Measurements from ENCODE around the gene CXCR3. TPM values are rescaled to one million over a fixed set of nuclear protein-coding genes. Genes with fewer than 3 reads are reported as not detected.

CXCR3 gene
- total RNA-seq, 1 donor from 2014 or later: not detected

- Mint-ChIP-seq H3K4me3 (ENCODE audit: low read depth) (no peak overlapping the region), H3K4me1 (ENCODE audit: low read depth) (no peaks in the 10 kb centered on the region), H3K27me3 (no peaks in the 10 kb centered on the region), H3K9me3 (ENCODE audit: low read depth) (peaks cover 11% of the 10 kb centered on the region), H3K27ac (no peak overlapping the region), H3K36me3 (ENCODE audit: insufficient read depth) (no peaks in the 10 kb centered on the region)
- DNase-seq (ENCODE audit: low spot score, unreplicated experiment): no peak
- no peak for TF ChIP-seq CTCF (IDR thresholded peaks at IDR 0.05; ENCODE audit: unreplicated experiment)
Measured at GRCh38 chrX:71636438-71637252, 18.3 kb upstream of the CXCR3 start.

- no peak for TF ChIP-seq CTCF (IDR thresholded peaks at IDR 0.05; ENCODE audit: unreplicated experiment)
- Mint-ChIP-seq H3K4me3 (ENCODE audit: low read depth) (no peak overlapping the region), H3K36me3 (ENCODE audit: insufficient read depth) (no peaks in the 10 kb centered on the region)
Measured at GRCh38 chrX:71634366-71634765, 16.1 kb upstream of the CXCR3 start.

GRCh38 chrX:71632923-71633657 is 14.8 kb upstream of the CXCR3 start:
- Mint-ChIP-seq H3K27me3 (no peaks in the 10 kb centered on the region), H3K4me1 (ENCODE audit: low read depth) (no peaks in the 10 kb centered on the region), H3K9me3 (ENCODE audit: low read depth) (peaks cover 6% of the 10 kb centered on the region)

More at GRCh38 chrX:71634366-71634765, 16.1 kb upstream of the CXCR3 start:
- no peaks in the 10 kb centered on the region for H3K27me3 Mint-ChIP-seq
- peak overlapping the region; percentile 16 for H3K27ac Mint-ChIP-seq
- peaks cover 6% of the 10 kb centered on the region for H3K9me3 Mint-ChIP-seq (ENCODE audit: low read depth)
- DNase-seq (ENCODE audit: low spot score, unreplicated experiment): no peak
- H3K4me1 Mint-ChIP-seq (ENCODE audit: low read depth): no peaks in the 10 kb centered on the region

GRCh38 chrX:71629467-71629866 is 11.2 kb upstream of the CXCR3 start:
- Mint-ChIP-seq H3K4me1 (ENCODE audit: low read depth) (no peaks in the 10 kb centered on the region), H3K4me3 (ENCODE audit: low read depth) (no peak overlapping the region), H3K36me3 (ENCODE audit: insufficient read depth) (no peaks in the 10 kb centered on the region), H3K9me3 (ENCODE audit: low read depth) (peaks cover 9% of the 10 kb centered on the region), H3K27ac (no peak overlapping the region), H3K27me3 (no peaks in the 10 kb centered on the region)
- DNase-seq (ENCODE audit: low spot score, unreplicated experiment): no peak
- TF ChIP-seq CTCF (IDR thresholded peaks at IDR 0.05; ENCODE audit: unreplicated experiment): no peak

More at GRCh38 chrX:71632923-71633657, 14.8 kb upstream of the CXCR3 start:
- H3K4me3 Mint-ChIP-seq (ENCODE audit: low read depth): no peak overlapping the region
- no peak for TF ChIP-seq CTCF (IDR thresholded peaks at IDR 0.05; ENCODE audit: unreplicated experiment)
- no peak for DNase-seq (ENCODE audit: low spot score, unreplicated experiment)
- H3K27ac Mint-ChIP-seq: no peak overlapping the region
- no peaks in the 10 kb centered on the region for H3K36me3 Mint-ChIP-seq (ENCODE audit: insufficient read depth)

- Mint-ChIP-seq H3K27me3 (no peaks in the 10 kb centered on the region), H3K9me3 (ENCODE audit: low read depth) (peaks cover 8% of the 10 kb centered on the region), H3K36me3 (ENCODE audit: insufficient read depth) (no peaks in the 10 kb centered on the region), H3K4me1 (ENCODE audit: low read depth) (no peaks in the 10 kb centered on the region), H3K27ac (no peak overlapping the region), H3K4me3 (ENCODE audit: low read depth) (no peak overlapping the region)
- no peak for TF ChIP-seq CTCF (IDR thresholded peaks at IDR 0.05; ENCODE audit: unreplicated experiment)
- DNase-seq (ENCODE audit: low spot score, unreplicated experiment): no peak
Measured at GRCh38 chrX:71627588-71628404, 9.5 kb upstream of the CXCR3 start.
